GM12872 (cell line): ENCODE measurements around the gene SBNO1.

Experiments used
- TF ChIP-seq, protein P1 (sequence below): IDR thresholded peaks from 3 replicates; pipeline ENCODE4 v1.5.1; 2011; ENCODE audit warnings: low read depth, mild to moderate bottlenecking, low read length, moderate library complexity; ENCODE audit not compliant: insufficient read depth

Gene SBNO1

DNA sequence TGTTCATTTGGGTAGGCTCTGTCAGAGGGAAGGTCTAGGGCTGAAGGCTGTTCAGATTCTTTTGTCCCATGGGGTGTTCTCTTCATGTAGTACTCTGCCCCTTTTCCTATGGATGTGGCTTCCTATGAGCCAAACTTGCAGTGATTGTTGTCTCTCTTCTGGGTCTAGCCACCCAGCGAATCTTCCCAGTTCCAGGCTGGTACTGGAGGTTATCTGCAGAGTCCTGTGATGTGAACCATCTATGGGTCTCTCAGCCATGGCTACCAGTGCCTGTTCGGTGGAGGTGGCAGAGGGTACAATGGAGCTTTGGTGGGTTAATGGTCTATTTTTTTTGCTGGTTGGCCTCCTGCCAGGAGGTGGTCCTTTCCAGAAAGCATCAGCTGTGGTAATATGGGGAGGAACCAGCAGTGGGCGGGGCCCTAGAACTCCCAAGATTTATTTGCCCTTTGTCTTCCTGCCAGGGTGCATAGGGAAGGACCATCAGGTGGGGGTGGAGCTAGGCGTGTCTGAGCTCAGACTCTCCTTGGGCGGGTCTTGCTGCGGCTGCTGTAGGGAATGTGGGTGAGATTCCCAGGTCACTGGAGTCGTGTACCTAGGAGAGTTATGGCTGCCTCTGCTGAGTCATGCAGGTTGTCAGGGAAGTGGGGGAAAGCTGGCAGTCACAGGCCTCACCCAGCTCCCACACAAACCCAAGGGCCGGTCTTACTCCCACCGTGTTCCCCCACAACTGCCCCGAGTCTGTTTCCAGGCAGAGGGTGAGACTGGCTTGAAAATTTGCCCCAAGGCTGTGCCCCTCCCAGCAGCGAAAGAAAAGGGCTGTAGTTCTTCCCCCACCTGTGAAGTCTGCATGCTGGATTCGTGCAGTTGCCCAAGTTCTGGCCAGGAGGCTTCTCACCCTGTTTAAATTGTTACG is 113.9 kb downstream of the SBNO1 start:
- TF ChIP-seq, protein P1, sequence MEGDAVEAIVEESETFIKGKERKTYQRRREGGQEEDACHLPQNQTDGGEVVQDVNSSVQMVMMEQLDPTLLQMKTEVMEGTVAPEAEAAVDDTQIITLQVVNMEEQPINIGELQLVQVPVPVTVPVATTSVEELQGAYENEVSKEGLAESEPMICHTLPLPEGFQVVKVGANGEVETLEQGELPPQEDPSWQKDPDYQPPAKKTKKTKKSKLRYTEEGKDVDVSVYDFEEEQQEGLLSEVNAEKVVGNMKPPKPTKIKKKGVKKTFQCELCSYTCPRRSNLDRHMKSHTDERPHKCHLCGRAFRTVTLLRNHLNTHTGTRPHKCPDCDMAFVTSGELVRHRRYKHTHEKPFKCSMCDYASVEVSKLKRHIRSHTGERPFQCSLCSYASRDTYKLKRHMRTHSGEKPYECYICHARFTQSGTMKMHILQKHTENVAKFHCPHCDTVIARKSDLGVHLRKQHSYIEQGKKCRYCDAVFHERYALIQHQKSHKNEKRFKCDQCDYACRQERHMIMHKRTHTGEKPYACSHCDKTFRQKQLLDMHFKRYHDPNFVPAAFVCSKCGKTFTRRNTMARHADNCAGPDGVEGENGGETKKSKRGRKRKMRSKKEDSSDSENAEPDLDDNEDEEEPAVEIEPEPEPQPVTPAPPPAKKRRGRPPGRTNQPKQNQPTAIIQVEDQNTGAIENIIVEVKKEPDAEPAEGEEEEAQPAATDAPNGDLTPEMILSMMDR, result no peak

DNA sequence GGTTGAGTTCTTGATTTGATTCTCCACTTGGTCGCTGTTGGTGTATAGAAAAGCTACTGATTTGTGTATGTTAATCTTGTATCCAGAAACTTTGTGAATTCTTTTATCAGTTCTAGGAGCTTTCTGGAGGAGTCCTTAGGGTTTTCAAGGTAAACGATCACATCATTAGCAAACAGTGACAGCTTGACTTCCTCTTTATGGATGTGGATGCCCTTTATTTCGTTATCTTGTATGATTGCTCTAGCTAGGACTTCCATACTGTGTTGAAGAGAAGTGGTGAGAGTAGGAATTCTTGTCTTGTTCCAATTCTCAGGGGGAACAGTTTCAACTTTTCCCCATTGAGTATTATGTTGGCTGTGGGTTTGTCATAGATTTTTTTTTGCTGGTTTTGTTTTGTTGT is 119.0 kb downstream of the SBNO1 start:
- TF ChIP-seq, protein P1, result no peak

DNA sequence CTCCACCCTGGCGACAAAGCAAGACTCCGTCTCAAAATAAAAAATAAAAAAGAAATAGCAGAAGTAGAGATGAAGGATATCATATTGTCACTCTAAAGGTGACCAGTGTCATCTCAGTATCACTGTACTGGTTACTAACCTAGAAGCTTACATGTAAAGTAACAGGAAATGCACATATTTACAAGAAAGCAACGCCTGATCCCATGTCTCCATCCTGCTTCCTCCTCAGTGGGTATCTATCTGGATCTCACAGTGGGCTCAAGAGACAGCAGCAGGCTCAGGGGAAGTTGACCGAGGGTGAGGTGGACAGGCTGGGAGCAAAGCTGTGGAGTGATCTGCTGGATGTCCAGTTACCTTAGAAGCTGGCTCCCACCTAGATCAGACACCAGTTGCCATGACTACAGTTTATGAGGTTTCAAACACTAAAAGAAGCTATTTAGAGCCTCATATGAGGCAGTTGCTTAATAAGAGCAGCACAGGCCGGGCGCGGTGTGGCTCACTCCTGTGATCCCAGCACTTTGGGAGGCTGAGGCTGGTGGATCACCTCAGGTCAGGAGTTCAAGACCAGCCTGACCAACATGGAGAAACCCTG is 120.9 kb downstream of the SBNO1 start:
- TF ChIP-seq, protein P1, result no peak

DNA sequence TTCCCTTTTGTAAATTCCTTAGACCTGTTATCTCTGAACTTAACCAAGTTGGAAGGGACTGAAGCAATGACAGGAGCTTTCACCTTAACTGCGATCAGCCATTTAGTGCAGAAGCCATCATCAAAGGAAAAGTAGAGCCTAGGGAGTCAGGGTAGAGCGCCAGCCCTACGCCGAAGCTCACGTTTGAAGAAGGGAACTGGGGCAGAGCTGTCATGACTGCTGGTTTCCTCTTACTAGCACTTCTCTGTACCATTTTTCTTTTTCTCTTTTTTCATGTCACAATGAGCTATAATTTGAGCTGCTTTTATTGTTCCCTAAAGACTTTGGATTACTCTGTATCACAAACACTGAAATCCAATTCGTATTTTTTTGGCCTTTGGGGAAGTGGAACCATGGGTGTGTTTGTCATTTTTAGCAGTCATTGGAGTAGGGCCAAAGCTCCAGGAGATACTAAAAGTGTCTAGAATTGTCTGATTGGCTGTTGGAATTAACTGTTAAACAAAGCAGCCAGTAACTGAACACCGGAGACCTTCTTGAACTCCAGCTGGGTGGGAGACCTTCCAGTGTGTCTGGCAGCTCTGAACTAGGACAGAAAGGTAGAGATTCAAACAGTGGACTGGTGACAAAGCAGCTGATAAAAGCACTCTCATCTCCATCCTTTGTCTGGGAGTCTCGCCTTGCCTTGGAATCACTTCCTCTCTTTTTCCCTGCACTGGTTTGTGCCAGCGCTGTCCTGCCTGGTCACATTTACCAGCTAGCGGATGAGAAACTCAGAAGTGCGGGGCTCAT is 122.3 kb downstream of the SBNO1 start:
- TF ChIP-seq, protein P1, result no peak
